A673 (cell line): Measurements from ENCODE around the gene RALGAPA1. TPM values are rescaled to one million over a fixed set of nuclear protein-coding genes. Genes with fewer than 3 reads are reported as not detected.
A peak's percentile ranks its signal among the peaks of the same experiment; 100 is the strongest.

Experiments used
- BruUV-seq: library from RNA; stranded (reverse); fragments of 400-500 nt; replicated peaks from 2 replicates; lab custom pipeline; 2021; lab: Mats Ljungman, UMichigan
- CTCF ChIA-PET: fragments of 300-600 bp; sonication (Branson Sonifier 250); formaldehyde crosslinking; loops from one replicate; lab custom pipeline; 2022; ENCODE audit warnings: antibody characterized with exemption; lab: Charles Lee
- POLR2A ChIA-PET: fragments of 300-600 bp; sonication (Branson Sonifier 250); formaldehyde crosslinking; loops from one replicate; lab custom pipeline; 2022; ENCODE audit warnings: antibody characterized with exemption; ENCODE audit not compliant: low non-redundant PET; lab: Charles Lee
- DNase-seq: peaks from one replicate; pipeline ENCODE4 v3.0.0-alpha.2; 2015; ENCODE audit warnings: low spot score
- H3K27ac ChIP-seq: fragments of 200-600 bp; sonication (generic); 2 replicates; pipeline ENCODE4 v1.5.1; 2016; ENCODE audit warnings: mixed run types, low read depth, mild to moderate bottlenecking, mixed read lengths, antibody characterized with exemption, low read length; ENCODE audit not compliant: poor library complexity, severe bottlenecking
- H3K27me3 ChIP-seq: fragments of 200-600 bp; sonication (generic); replicated peaks from 2 replicates; pipeline ENCODE4 v1.6.1; 2017; ENCODE audit warnings: mixed run types, low read depth, mild to moderate bottlenecking, mixed read lengths, antibody characterized with exemption, low read length; ENCODE audit not compliant: insufficient read depth, poor library complexity
- H3K36me3 ChIP-seq: fragments of 200-600 bp; sonication (generic); 2 replicates; pipeline ENCODE4 v1.6.1; 2016; ENCODE audit warnings: mixed run types, mild to moderate bottlenecking, mixed read lengths, antibody characterized with exemption, low read length; ENCODE audit not compliant: insufficient read depth, poor library complexity, severe bottlenecking
- H3K4me1 ChIP-seq: fragments of 200-600 bp; sonication (generic); 2 replicates; pipeline ENCODE4 v1.6.1; 2017; ENCODE audit warnings: mixed run types, mild to moderate bottlenecking, mixed read lengths, antibody characterized with exemption, low read length; ENCODE audit not compliant: insufficient read depth, poor library complexity, severe bottlenecking
- H3K4me3 ChIP-seq: fragments of 200-600 bp; sonication (generic); 2 replicates; pipeline ENCODE4 v1.5.1; 2016; ENCODE audit warnings: low read depth, mixed run types, mild to moderate bottlenecking, mixed read lengths, low read length; ENCODE audit not compliant: poor library complexity, severe bottlenecking
- H3K9me3 ChIP-seq: fragments of 200-600 bp; sonication (generic); 2 replicates; pipeline ENCODE4 v1.6.1; 2016; ENCODE audit warnings: mixed run types, low read depth, mild to moderate bottlenecking, mixed read lengths, antibody characterized with exemption, low read length; ENCODE audit not compliant: poor library complexity, severe bottlenecking
- CTCF ChIP-seq: fragments of 300-800, 200-600 bp; sonication (generic); conservative IDR thresholded peaks from 2 replicates; pipeline ENCODE4 v1.5.1; 2017; ENCODE audit warnings: low read depth, mild to moderate bottlenecking, antibody characterized with exemption, low read length, moderate library complexity, mixed read lengths
- EZH2 ChIP-seq: fragments of 200-600 bp; sonication (generic); IDR thresholded peaks from 2 replicates; pipeline ENCODE4 v1.6.1; 2017; ENCODE audit warnings: borderline replicate concordance, low read depth, mild to moderate bottlenecking, mixed read lengths, antibody characterized with exemption, low read length; ENCODE audit not compliant: poor library complexity, severe bottlenecking
- intact Hi-C: fragments of 100-400 bp; cut with micrococcal nuclease; formaldehyde crosslinking; loops from one replicate; pipeline ENCODE4 v1.10.0; 2022; ENCODE audit not compliant: unreplicated experiment
- total RNA-seq: library from RNA; stranded (reverse); gene quantifications from 2 replicates; pipeline ENCODE4 v1.2.3, GENCODE V29; 2021

RALGAPA1 gene
- total RNA-seq, 1 experiment from 2014 or later, result 42.4 TPM

GRCh38 chr14:35632676-35633075 lies 176.4 kb downstream of the RALGAPA1 start:
- Histone ChIP-seq H3K36me3 (no peaks in the 10 kb centered on the region), H3K27ac (peak overlapping the region; percentile 21), H3K9me3 (no peaks in the 10 kb centered on the region), H3K27me3 (no peaks in the 10 kb centered on the region), H3K4me1 (peaks cover 23% of the 10 kb centered on the region), H3K4me3 (no peak overlapping the region)
- no TSS peak for BruUV-seq
- TF ChIP-seq EZH2, result no peak
- no peak for TF ChIP-seq CTCF
- intact Hi-C loops, result no loop called here
- ChIA-PET CTCF (no interaction called here), POLR2A (no interaction called here)
- peak; percentile 8 for DNase-seq

- H3K4me1 ChIP-seq, result peaks cover 23% of the 10 kb centered on the region
- no peaks in the 10 kb centered on the region for H3K9me3 ChIP-seq
- no peaks in the 10 kb centered on the region for H3K36me3 ChIP-seq
- ChIA-PET CTCF (no interaction called here), POLR2A (no interaction called here)
- no peak for DNase-seq
- no peaks in the 10 kb centered on the region for H3K27me3 ChIP-seq
- peak overlapping the region; percentile 21 for H3K27ac ChIP-seq
- intact Hi-C loops, result no loop called here
- no TSS peak for BruUV-seq
- TF ChIP-seq EZH2 (no peak), CTCF (no peak)
- H3K4me3 ChIP-seq, result no peak overlapping the region
Measured at GRCh38 chr14:35632271-35632670, 176.8 kb downstream of the RALGAPA1 start.

- CTCF ChIA-PET, result no interaction called here
- Histone ChIP-seq H3K27ac (peak overlapping the region; percentile 22), H3K27me3 (no peaks in the 10 kb centered on the region), H3K36me3 (no peaks in the 10 kb centered on the region), H3K4me1 (peaks cover 23% of the 10 kb centered on the region), H3K4me3 (no peak overlapping the region), H3K9me3 (no peaks in the 10 kb centered on the region)
- TF ChIP-seq EZH2 (no peak), CTCF (no peak)
- POLR2A ChIA-PET, result no interaction called here
- peak; percentile 54 for DNase-seq
- BruUV-seq, result no TSS peak
- intact Hi-C loops, result no loop called here
Measured at GRCh38 chr14:35631071-35631805, 177.9 kb downstream of the RALGAPA1 start.
